GM19452 (cell line): ENCODE data around the gene PRTG.

Experiments
- ATAC-seq: cut with Tn5 transposase; IDR thresholded peaks from one replicate; pipeline ENCODE4 v1.9.1; 2021; ENCODE audit not compliant: unreplicated experiment

The PRTG gene

GRCh38 chr15:55576943-55577342 lies 166.0 kb downstream of the PRTG start:
- ATAC-seq, result no peak

- ATAC-seq, result no peak
Measured at GRCh38 chr15:55574096-55574495, 168.9 kb downstream of the PRTG start.

GRCh38 chr15:55573224-55573623 lies 169.7 kb downstream of the PRTG start:
- ATAC-seq, result no peak

- ATAC-seq, result no peak
Measured at GRCh38 chr15:55564347-55565145, 178.4 kb downstream of the PRTG start.

- no peak for ATAC-seq
Measured at GRCh38 chr15:55562601-55563000, 180.4 kb downstream of the PRTG start.
